Measurements from ENCODE around the gene YARS2. TPM values are rescaled to one million over a fixed set of nuclear protein-coding genes. Genes with fewer than 3 reads are reported as not detected.

YARS2 gene
- total RNA-seq, 1 experiment from 2014 or later = 50.0 TPM

Small RNAs within 50 kb of the gene (small RNA-seq; reads per million reads assigned to genes)
- gene RF00019 = not detected

Other genes starting within 250 kb of the YARS2 start
- gene DNM1L, start 76.6 kb downstream of the YARS2 start, total RNA-seq (2014; rRNA removed; shearing (Covaris generic)) = 28.2 and 30.3 TPM in 2 replicates
- 34.0 and 34.4 TPM in 2 replicates for gene PKP2, start 140.9 kb upstream of the YARS2 start, total RNA-seq (2014; rRNA removed; shearing (Covaris generic))

Measured in HT-29 (cell line).